GM19043 (cell line): ENCODE data around the gene HPCA.

Source experiments
- ATAC-seq: cut with Tn5 transposase; IDR thresholded peaks from one replicate; pipeline ENCODE4 v1.9.1; 2021; ENCODE audit warnings: low read depth; ENCODE audit not compliant: unreplicated experiment

The HPCA gene

GRCh38 chr1:32870615-32871363, 15.5 kb upstream of the HPCA start, which contains the start of gene FNDC5:
TSS of gene FNDC5 (minus strand) at chr1:32870912.
- ATAC-seq = no peak

GRCh38 chr1:32871364-32872191, 14.7 kb upstream of the HPCA start:
- ATAC-seq = no peak

GRCh38 chr1:32872192-32872460, 14.2 kb upstream of the HPCA start:
- no peak for ATAC-seq

GRCh38 chr1:32873484-32873883, 12.8 kb upstream of the HPCA start:
- ATAC-seq = no peak

GRCh38 chr1:32874860-32875752, 11.2 kb upstream of the HPCA start:
- ATAC-seq = no peak

GRCh38 chr1:32876341-32877210, 9.7 kb upstream of the HPCA start:
- ATAC-seq = no peak

- ATAC-seq = no peak
Observed at GRCh38 chr1:32877211-32878110, 8.8 kb upstream of the HPCA start.

GRCh38 chr1:32878183-32878582, 8.1 kb upstream of the HPCA start:
- no peak for ATAC-seq

- no peak for ATAC-seq
Observed at GRCh38 chr1:32878637-32879041, 7.7 kb upstream of the HPCA start.

- ATAC-seq = no peak
Observed at GRCh38 chr1:32881291-32881690, 5.0 kb upstream of the HPCA start.

GRCh38 chr1:32881871-32882850, 4.1 kb upstream of the HPCA start:
- no peak for ATAC-seq

GRCh38 chr1:32883338-32884031, 2.8 kb upstream of the HPCA start:
- no peak for ATAC-seq

GRCh38 chr1:32884032-32884372, 2.3 kb upstream of the HPCA start:
- ATAC-seq = no peak

- ATAC-seq = no peak
Observed at GRCh38 chr1:32884726-32885125, 1.6 kb upstream of the HPCA start.

GRCh38 chr1:32885676-32886003, 651 bp upstream of the HPCA start:
- no peak for ATAC-seq

GRCh38 chr1:32886828-32887414, 630 bp downstream of the HPCA start:
- ATAC-seq = no peak

GRCh38 chr1:32887623-32888022, 1.3 kb downstream of the HPCA start:
- no peak for ATAC-seq
